Measurements from ENCODE around the gene STK16. TPM values are rescaled to one million over a fixed set of nuclear protein-coding genes. Genes with fewer than 3 reads are reported as not detected.

STK16 gene
- total and polyA plus RNA-seq, 2 of the 4 experiments (the other 2 are of a cell fraction) = 44.4 to 50.1 TPM

GRCh38 chr2:219270055-219270372 lies 24.7 kb downstream of the STK16 start:
- H3K4ac ChIP-seq (ENCODE audit: low read depth, low read length) = no peak overlapping the region
- WGBS, 2 experiments (ENCODE audit: extremely low coverage in 2 of 2, insufficient read length in 1 of 2) = 69% methylated on average over 5 of the region's 5 CpGs; no CpG with 5 or more reads in 1 of the 2 experiments
- no peak overlapping the region for H3K18ac ChIP-seq (ENCODE audit: low read depth, low read length)
- no peak overlapping the region for H4K5ac ChIP-seq (ENCODE audit: low read depth, low read length)
- H2BK5ac ChIP-seq (ENCODE audit: low read depth, low read length, poor library complexity, severe bottlenecking) = no peak overlapping the region
- H3K27me3 ChIP-seq (ENCODE audit: control insufficient read depth, insufficient read depth, low read length) = peaks cover 22% of the 10 kb centered on the region
- no peak overlapping the region for H2AK5ac ChIP-seq (ENCODE audit: low read depth, low read length)
- H3K4me1 ChIP-seq (ENCODE audit: control insufficient read depth, insufficient read depth, low read length) = peaks cover 10% of the 10 kb centered on the region
- H2BK120ac ChIP-seq (ENCODE audit: low read depth, low read length) = no peak overlapping the region
- H2AK9ac ChIP-seq (replicated peaks; ENCODE audit: low read depth, low read length, poor library complexity) = no peak overlapping the region
- no peaks in the 10 kb centered on the region for H3K79me1 ChIP-seq (ENCODE audit: low read depth in 1 of 2, low read length in 2 of 2)
- H4K91ac ChIP-seq (ENCODE audit: insufficient read depth, low read depth, low read length) = no peak overlapping the region
- H3K14ac ChIP-seq (replicated peaks; ENCODE audit: low read depth, low read length) = no peak overlapping the region
- H3K4me2 ChIP-seq (ENCODE audit: low read depth, low read length) = no peak overlapping the region
- H3K4me3 ChIP-seq (ENCODE audit: insufficient read depth, low read depth, low read length) = no peak overlapping the region
- H3K9ac ChIP-seq (ENCODE audit: low read depth, low read length) = no peak overlapping the region
- ChIA-PET CTCF (interaction anchor here (1.5 kb wide), 1 partner anchor 9 kb away, joined by 3 read pairs; the partner anchor contains the start of gene DNAJB2), POLR2A (ENCODE audit: unreplicated experiment) (no interaction called here)
- intact Hi-C loops (cut with micrococcal nuclease) = no loop called here
- H3K9me1 ChIP-seq (ENCODE audit: insufficient read depth, low read length) = peaks cover 9% of the 10 kb centered on the region
- no peak overlapping the region for H4K8ac ChIP-seq (ENCODE audit: low read depth in 2 of 2, low read length in 2 of 2)
- H3K23ac ChIP-seq (ENCODE audit: low read depth, low read length) = no peak overlapping the region
- DNase-seq = no peak
- no peaks in the 10 kb centered on the region for H3K36me3 ChIP-seq (ENCODE audit: control insufficient read depth, insufficient read depth, low read length)
- H3K27ac ChIP-seq (ENCODE audit: insufficient read depth, low read length) = no peak overlapping the region
- ATAC-seq (ENCODE audit: low read depth) = no peak
- TF ChIP-seq CHD1 (IDR thresholded peaks at IDR 0.05; ENCODE audit: low read depth, low read length) (no peak), CTCF (conservative IDR thresholded peaks at IDR 0.05; ENCODE audit: low read depth, low read length) (no peak), MAFK (IDR thresholded peaks at IDR 0.05; ENCODE audit: low read depth, low read length) (no peak), NFE2L2 (IDR thresholded peaks at IDR 0.05; ENCODE audit: low read depth, low read length) (no peak), USF2 (IDR thresholded peaks at IDR 0.05; ENCODE audit: low read depth, low read length) (no peak), FOS (IDR thresholded peaks at IDR 0.05; ENCODE audit: low read depth, low read length) (no peak), MAZ (IDR thresholded peaks at IDR 0.05; ENCODE audit: borderline replicate concordance, low read depth, low read length) (no peak)
- H2BK20ac ChIP-seq (ENCODE audit: low read depth, low read length) = no peak overlapping the region
- no peak overlapping the region for H2AFZ ChIP-seq (replicated peaks; ENCODE audit: low read length, poor library complexity)
- no peak overlapping the region for H3K56ac ChIP-seq (ENCODE audit: extremely low read depth, insufficient read depth, low read length)
- H4K20me1 ChIP-seq (ENCODE audit: insufficient read depth, low read length) = no peaks in the 10 kb centered on the region
- in situ Hi-C loops (cut with MboI; ENCODE audit: low sequenced_read_pairs) = no loop called here
- H2BK15ac ChIP-seq (ENCODE audit: low read depth, low read length) = no peak overlapping the region
- no peaks in the 10 kb centered on the region for H3K9me3 ChIP-seq (ENCODE audit: control insufficient read depth, insufficient read depth, low read length)
- dilution Hi-C loops (cut with HindIII; ENCODE audit: low sequenced_read_pairs, unreplicated experiment) = no loop called here
- no TSS peak for BruUV-seq (replicated peaks)

All from IMR-90 (cell line).